ENCODE results near the gene GSG1L. TPM values are rescaled to one million over a fixed set of nuclear protein-coding genes. Genes with fewer than 3 reads are reported as not detected.

Gene GSG1L
- total and polyA plus RNA-seq, 12 donors = 0.11 TPM; not detected in 11

DNA sequence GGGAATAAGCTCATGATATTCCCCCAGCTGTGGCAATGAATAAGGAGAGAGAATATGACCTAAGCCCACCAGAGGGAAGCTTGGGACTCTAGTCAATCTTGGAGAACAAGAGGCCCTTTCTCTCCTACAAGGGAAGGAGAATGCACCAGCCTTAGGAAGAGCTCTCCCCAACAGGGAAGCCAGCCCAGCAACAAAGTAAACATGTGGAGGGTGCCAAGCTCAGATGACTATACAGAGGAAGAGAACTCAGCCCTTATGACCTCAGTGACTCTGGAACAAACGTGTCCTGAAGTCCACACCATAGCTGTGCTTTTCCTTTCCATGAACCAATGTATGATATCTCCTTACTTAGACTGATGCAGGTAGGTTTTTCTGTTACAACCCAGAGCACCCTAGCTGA, 219.7 kb downstream of the GSG1L start:
- Histone ChIP-seq H3K4me1 (replicated peaks in 1 of 2) (no peaks in the 10 kb centered on the region), H3K9me3 (replicated peaks in 1 of 3) (no peaks in the 10 kb centered on the region), H3K27ac (no peak overlapping the region), H3K4me3 (no peak overlapping the region), H3K36me3 (replicated peaks in 1 of 2) (no peaks in the 10 kb centered on the region), H3K27me3 (no peaks in the 10 kb centered on the region)
- TF ChIP-seq, protein P1, sequence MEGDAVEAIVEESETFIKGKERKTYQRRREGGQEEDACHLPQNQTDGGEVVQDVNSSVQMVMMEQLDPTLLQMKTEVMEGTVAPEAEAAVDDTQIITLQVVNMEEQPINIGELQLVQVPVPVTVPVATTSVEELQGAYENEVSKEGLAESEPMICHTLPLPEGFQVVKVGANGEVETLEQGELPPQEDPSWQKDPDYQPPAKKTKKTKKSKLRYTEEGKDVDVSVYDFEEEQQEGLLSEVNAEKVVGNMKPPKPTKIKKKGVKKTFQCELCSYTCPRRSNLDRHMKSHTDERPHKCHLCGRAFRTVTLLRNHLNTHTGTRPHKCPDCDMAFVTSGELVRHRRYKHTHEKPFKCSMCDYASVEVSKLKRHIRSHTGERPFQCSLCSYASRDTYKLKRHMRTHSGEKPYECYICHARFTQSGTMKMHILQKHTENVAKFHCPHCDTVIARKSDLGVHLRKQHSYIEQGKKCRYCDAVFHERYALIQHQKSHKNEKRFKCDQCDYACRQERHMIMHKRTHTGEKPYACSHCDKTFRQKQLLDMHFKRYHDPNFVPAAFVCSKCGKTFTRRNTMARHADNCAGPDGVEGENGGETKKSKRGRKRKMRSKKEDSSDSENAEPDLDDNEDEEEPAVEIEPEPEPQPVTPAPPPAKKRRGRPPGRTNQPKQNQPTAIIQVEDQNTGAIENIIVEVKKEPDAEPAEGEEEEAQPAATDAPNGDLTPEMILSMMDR (IDR thresholded peaks at IDR 0.05) = no peak
- WGBS, 4 donors = 33 to 47% (median 42%) methylated on average over 1 of the region's 1 CpG
- no peak for DNase-seq
- intact Hi-C loops (cut with DNase I) = no loop called here

- Histone ChIP-seq H3K4me1 (replicated peaks in 1 of 2) (no peaks in the 10 kb centered on the region), H3K27me3 (no peaks in the 10 kb centered on the region), H3K4me3 (no peak overlapping the region), H3K9me3 (replicated peaks in 1 of 3) (no peaks in the 10 kb centered on the region), H3K36me3 (replicated peaks in 1 of 2) (no peaks in the 10 kb centered on the region), H3K27ac (no peak overlapping the region)
- intact Hi-C loops (cut with DNase I) = no loop called here
- DNase-seq = no peak
- TF ChIP-seq, protein P1 (IDR thresholded peaks at IDR 0.05) = no peak
- no peak for TF ChIP-seq POLR2A (IDR thresholded peaks at IDR 0.05)
- 72 to 89% (median 79%) methylated on average over 24 of the region's 24 CpGs for WGBS, 4 donors
Measured at GRCh38 chr16:27841911-27842310, 221.6 kb downstream of the GSG1L start.

DNA sequence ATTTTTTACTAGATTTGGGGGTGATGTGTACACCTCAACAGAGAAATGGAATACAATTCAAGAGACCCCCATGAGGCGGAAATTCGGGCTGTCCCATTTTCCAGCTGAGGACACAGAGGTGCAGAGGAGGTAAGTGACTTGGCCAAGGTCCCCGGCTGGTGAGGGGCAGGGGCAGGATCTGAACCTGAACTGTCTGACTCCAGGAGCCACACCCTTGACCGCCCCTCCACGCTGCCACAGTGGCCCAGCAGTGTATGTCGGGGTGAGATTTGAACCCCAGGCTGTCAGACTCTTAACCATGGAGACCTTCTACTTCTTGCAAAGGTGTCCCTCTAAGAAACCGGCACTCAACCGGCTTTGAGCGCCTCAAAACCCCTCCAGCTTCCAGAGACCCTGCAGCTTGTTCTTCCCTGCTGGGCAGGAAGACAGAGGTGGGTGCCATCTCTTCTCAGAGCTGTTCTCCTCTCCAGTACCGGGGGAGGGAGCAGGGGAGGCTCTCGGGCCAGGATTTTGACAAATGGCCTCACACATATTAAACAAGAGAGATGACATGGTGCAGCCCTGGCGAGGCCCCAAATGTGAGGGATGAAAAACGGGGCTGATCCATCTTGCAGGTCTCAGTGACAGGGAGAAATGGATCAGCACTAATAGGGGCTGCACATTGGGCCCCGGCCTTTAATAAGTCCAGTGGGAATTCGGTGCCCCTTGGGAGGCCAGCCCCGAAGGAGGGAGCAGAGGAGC, 222.3 kb downstream of the GSG1L start:
- Histone ChIP-seq H3K27me3 (no peaks in the 10 kb centered on the region), H3K36me3 (replicated peaks in 1 of 2) (no peaks in the 10 kb centered on the region), H3K27ac (no peak overlapping the region), H3K4me3 (no peak overlapping the region), H3K4me1 (replicated peaks in 1 of 2) (no peaks in the 10 kb centered on the region), H3K9me3 (replicated peaks in 1 of 3) (no peaks in the 10 kb centered on the region)
- intact Hi-C loops (cut with DNase I) = no loop called here
- WGBS, 4 donors = 69 to 83% (median 75%) methylated on average over 14 to 16 of the region's 16 CpGs
- no peak for DNase-seq
- TF ChIP-seq POLR2A (IDR thresholded peaks at IDR 0.05) = no peak
- TF ChIP-seq, protein P1 (IDR thresholded peaks at IDR 0.05) = no peak

GRCh38 chr16:27840311-27841060, 223.0 kb downstream of the GSG1L start:
- 74 to 81% (median 79%) methylated on average over 12 to 18 of the region's 18 CpGs for WGBS, 4 donors
- Histone ChIP-seq H3K4me1 (replicated peaks in 1 of 2) (no peaks in the 10 kb centered on the region), H3K27ac (no peak overlapping the region), H3K27me3 (no peaks in the 10 kb centered on the region), H3K9me3 (replicated peaks in 1 of 3) (no peaks in the 10 kb centered on the region), H3K4me3 (no peak overlapping the region), H3K36me3 (replicated peaks in 1 of 2) (no peaks in the 10 kb centered on the region)
- no peak for TF ChIP-seq POLR2A (IDR thresholded peaks at IDR 0.05)
- TF ChIP-seq, protein P1 (IDR thresholded peaks at IDR 0.05) = no peak
- DNase-seq = no peak
- intact Hi-C loops (cut with DNase I) = no loop called here

All from adrenal gland (tissue), 12 donors.